ENCODE results near the gene SLF1. TPM values are rescaled to one million over a fixed set of nuclear protein-coding genes. Genes with fewer than 3 reads are reported as not detected.
A peak's percentile ranks its signal among the peaks of the same experiment; 100 is the strongest.

The SLF1 gene
- polyA plus RNA-seq, 1 donor: 9.5 TPM

DNA sequence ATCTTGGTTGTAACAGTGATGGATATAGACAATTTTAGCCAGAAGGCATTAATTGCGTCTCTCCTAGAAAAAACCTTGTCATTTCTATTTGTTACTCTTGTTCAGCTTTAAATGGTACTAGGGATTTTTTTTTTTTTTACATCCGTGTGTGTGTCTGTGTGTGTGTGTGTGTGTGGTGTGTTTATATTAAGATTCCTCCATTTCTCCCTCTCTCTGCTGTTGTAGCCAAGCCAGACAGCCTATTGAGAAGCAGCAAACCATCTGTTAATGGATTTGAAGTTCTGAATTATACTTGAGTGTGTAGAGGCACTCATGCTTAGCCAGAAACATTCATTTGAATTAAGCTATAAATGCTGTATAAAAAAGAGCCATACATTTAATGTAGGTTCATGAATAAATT lies 72.3 kb downstream of the SLF1 start:
- 100% methylated on average over 1 of the region's 2 CpGs for WGBS (ENCODE audit: insufficient coverage, low lambda C conversion rate)
- H3K27me3 ChIP-seq (ENCODE audit: control insufficient read depth, insufficient read depth, low read length): no peaks in the 10 kb centered on the region
- peaks cover 11% of the 10 kb centered on the region for H3K36me3 ChIP-seq (ENCODE audit: control insufficient read depth, insufficient read depth, low read length)
- DNase-seq: no peak
- no peaks in the 10 kb centered on the region for H3K9me3 ChIP-seq (ENCODE audit: control insufficient read depth, low read depth, low read length)
- H3K4me3 ChIP-seq (ENCODE audit: low read length): no peak overlapping the region
- H3K4me1 ChIP-seq (ENCODE audit: control insufficient read depth, insufficient read depth, low read length): no peaks in the 10 kb centered on the region
- no peak overlapping the region for H3K27ac ChIP-seq (ENCODE audit: low read length)

DNA sequence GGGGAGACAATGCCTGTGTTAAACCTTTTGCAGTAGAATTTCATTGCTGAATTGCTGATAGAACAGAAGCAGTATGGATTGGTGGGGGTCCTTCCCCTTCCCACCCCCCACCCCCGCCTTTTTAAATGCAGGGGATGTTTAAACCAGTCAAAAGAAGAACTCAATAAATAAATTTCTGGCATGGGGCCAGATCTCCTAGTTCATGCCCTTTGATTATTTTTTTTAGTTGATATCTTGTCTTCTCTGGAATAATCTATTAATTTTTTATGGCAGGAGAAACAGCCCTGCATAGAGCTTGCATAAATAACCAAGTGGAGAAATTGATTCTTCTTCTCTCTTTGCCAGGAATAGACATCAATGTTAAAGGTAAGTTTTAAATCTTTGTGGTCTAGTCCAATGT lies 72.8 kb downstream of the SLF1 start:
- no peak for DNase-seq
- no peaks in the 10 kb centered on the region for H3K9me3 ChIP-seq (ENCODE audit: control insufficient read depth, low read depth, low read length)
- H3K36me3 ChIP-seq (ENCODE audit: control insufficient read depth, insufficient read depth, low read length): peaks cover 11% of the 10 kb centered on the region
- WGBS (ENCODE audit: insufficient coverage, low lambda C conversion rate): no CpG with 5 or more reads among the region's 1 CpG
- H3K4me1 ChIP-seq (ENCODE audit: control insufficient read depth, insufficient read depth, low read length): no peaks in the 10 kb centered on the region
- no peaks in the 10 kb centered on the region for H3K27me3 ChIP-seq (ENCODE audit: control insufficient read depth, insufficient read depth, low read length)
- no peak overlapping the region for H3K27ac ChIP-seq (ENCODE audit: low read length)
- no peak overlapping the region for H3K4me3 ChIP-seq (ENCODE audit: low read length)

DNA sequence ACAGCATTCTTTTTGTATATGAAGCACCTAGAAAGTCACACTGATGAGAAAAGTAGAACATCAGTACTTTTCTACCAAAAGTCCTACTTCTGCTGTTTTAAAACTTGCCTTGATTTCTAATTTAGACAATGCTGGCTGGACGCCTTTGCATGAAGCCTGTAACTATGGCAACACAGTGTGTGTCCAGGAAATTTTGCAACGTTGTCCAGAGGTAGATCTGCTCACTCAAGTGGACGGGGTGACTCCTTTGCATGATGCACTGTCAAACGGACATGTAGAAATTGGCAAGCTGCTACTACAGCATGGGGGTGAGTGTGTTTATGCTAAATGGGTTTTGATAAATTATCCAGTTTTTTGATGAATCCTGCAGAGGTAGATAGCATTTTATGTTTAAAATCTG lies 73.5 kb downstream of the SLF1 start:
- no peak overlapping the region for H3K27ac ChIP-seq (ENCODE audit: low read length)
- H3K36me3 ChIP-seq (ENCODE audit: control insufficient read depth, insufficient read depth, low read length): peaks cover 9% of the 10 kb centered on the region
- WGBS (ENCODE audit: insufficient coverage, low lambda C conversion rate): no CpG with 5 or more reads among the region's 4 CpGs
- no peak for DNase-seq
- no peak overlapping the region for H3K4me3 ChIP-seq (ENCODE audit: low read length)
- H3K4me1 ChIP-seq (ENCODE audit: control insufficient read depth, insufficient read depth, low read length): no peaks in the 10 kb centered on the region
- no peaks in the 10 kb centered on the region for H3K9me3 ChIP-seq (ENCODE audit: control insufficient read depth, low read depth, low read length)
- no peaks in the 10 kb centered on the region for H3K27me3 ChIP-seq (ENCODE audit: control insufficient read depth, insufficient read depth, low read length)

DNA sequence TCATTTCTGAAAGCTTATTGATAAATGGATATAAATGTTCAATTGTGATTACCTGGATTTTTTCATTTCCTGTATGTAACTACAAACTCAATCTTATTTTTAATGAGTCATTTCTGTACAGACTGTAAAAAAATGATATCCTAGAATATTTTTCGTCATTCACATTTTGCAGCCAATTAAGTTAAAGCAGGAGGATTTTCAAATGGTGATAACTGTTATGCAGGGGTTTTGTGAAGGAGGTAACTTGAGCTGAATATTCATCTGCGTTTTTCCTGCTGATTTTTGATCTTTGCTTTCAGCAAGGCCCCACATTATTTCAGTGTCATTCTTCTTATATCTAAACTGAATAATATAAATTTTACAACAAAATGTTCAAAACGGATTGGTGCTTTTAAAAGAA lies 74.1 kb downstream of the SLF1 start:
- Histone ChIP-seq H3K27me3 (ENCODE audit: control insufficient read depth, insufficient read depth, low read length) (no peaks in the 10 kb centered on the region), H3K36me3 (ENCODE audit: control insufficient read depth, insufficient read depth, low read length) (peaks cover 5% of the 10 kb centered on the region), H3K4me1 (ENCODE audit: control insufficient read depth, insufficient read depth, low read length) (no peaks in the 10 kb centered on the region), H3K4me3 (ENCODE audit: low read length) (no peak overlapping the region), H3K9me3 (ENCODE audit: control insufficient read depth, low read depth, low read length) (no peaks in the 10 kb centered on the region), H3K27ac (ENCODE audit: low read length) (no peak overlapping the region)
- DNase-seq: no peak
- WGBS (ENCODE audit: insufficient coverage, low lambda C conversion rate): 88% methylated on average over 2 of the region's 3 CpGs

DNA sequence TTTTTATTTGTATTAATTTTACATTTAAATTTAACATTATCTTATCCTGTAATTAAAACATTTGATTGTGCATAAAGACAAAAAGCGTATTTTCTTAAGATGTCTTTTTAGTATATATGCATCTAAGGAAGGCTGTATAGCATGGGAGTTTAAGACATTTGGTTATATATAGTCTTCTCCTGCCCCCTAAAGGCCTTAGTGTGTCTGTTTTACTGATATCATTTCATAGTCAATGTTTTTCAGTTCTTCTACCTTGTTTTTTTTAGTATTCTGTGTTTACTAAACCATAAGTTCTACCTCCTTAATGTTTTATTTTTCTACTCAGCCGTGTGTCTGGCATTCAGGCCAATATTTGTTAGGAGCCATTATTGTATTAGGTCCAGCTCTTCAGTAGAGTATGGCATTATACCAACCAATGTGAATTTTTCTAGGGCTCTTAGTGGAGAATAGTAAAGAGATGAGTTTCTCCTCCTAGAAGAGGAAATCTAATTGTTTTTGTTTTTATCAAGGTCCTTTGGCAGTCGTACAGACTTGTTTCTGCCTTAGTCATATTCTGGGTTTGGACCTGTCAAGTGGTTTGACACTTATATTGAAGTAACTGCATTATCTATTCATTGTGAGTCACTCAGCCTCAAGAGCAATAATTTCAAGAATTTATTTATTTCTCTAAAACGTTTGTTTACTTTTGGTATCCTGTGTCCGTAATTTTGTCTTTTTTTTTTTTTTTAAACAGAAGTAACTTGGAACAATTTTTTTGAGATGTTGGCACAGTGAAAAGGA lies 74.8 kb downstream of the SLF1 start:
- Histone ChIP-seq H3K27ac (ENCODE audit: low read length) (no peak overlapping the region), H3K4me3 (ENCODE audit: low read length) (no peak overlapping the region), H3K4me1 (ENCODE audit: control insufficient read depth, insufficient read depth, low read length) (no peaks in the 10 kb centered on the region), H3K27me3 (ENCODE audit: control insufficient read depth, insufficient read depth, low read length) (no peaks in the 10 kb centered on the region), H3K36me3 (ENCODE audit: control insufficient read depth, insufficient read depth, low read length) (peaks cover 5% of the 10 kb centered on the region), H3K9me3 (ENCODE audit: control insufficient read depth, low read depth, low read length) (no peaks in the 10 kb centered on the region)
- DNase-seq: peak in 1 of 2 donors; percentile 24
- WGBS (ENCODE audit: insufficient coverage, low lambda C conversion rate): 68% methylated on average over 3 of the region's 5 CpGs

DNA sequence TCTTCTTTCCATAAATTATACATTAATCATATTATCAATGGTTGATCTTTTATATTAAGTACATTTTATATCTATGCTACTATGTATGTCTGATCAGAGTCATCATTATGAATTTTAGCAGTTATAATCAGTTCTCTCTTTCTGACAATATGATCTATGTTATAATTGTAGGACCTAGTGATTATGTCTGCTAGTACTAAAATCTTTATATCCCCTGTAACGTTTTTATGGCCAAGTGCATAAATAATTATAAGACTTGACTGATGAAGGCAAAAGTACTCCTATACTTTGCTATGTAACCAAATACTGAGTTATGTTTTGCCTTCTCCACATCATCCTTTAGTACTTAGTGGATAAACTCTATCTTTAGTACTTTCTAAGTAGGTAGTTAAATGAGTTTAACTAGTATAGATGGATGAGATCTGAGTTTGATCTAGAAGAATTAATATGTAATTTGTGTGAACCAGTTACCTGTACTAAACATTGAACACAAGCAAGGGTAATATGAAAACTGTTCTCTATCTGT lies 75.4 kb downstream of the SLF1 start:
- H3K4me3 ChIP-seq (ENCODE audit: low read length): no peak overlapping the region
- H3K9me3 ChIP-seq (ENCODE audit: control insufficient read depth, low read depth, low read length): no peaks in the 10 kb centered on the region
- DNase-seq: no peak
- H3K27ac ChIP-seq (ENCODE audit: low read length): no peak overlapping the region
- H3K36me3 ChIP-seq (ENCODE audit: control insufficient read depth, insufficient read depth, low read length): peaks cover 3% of the 10 kb centered on the region
- no peaks in the 10 kb centered on the region for H3K27me3 ChIP-seq (ENCODE audit: control insufficient read depth, insufficient read depth, low read length)
- WGBS (ENCODE audit: insufficient coverage, low lambda C conversion rate): 100% methylated on average over 1 of the region's 1 CpG
- H3K4me1 ChIP-seq (ENCODE audit: control insufficient read depth, insufficient read depth, low read length): no peaks in the 10 kb centered on the region

DNA sequence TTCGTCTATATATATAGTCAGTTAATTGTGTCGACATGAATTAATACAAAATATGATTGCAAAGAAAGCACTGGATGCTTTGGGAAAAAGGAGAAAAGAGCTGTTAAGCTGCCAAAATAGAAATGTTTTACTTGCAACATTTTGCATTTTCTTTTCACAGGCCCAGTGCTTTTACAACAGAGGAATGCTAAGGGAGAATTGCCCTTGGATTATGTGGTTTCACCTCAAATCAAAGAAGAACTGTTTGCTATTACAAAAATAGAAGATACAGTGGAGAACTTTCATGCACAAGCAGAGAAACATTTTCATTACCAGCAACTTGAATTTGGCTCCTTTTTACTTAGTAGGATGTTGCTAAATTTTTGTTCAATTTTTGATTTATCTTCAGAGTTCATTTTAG lies 76.2 kb downstream of the SLF1 start:
- no peaks in the 10 kb centered on the region for H3K9me3 ChIP-seq (ENCODE audit: control insufficient read depth, low read depth, low read length)
- no peaks in the 10 kb centered on the region for H3K27me3 ChIP-seq (ENCODE audit: control insufficient read depth, insufficient read depth, low read length)
- H3K36me3 ChIP-seq (ENCODE audit: control insufficient read depth, insufficient read depth, low read length): peaks cover 3% of the 10 kb centered on the region
- H3K4me3 ChIP-seq (ENCODE audit: low read length): no peak overlapping the region
- no peak overlapping the region for H3K27ac ChIP-seq (ENCODE audit: low read length)
- no peaks in the 10 kb centered on the region for H3K4me1 ChIP-seq (ENCODE audit: control insufficient read depth, insufficient read depth, low read length)
- whole genome bisulfite sequencing (ENCODE audit: insufficient coverage, low lambda C conversion rate): 100% methylated on average over 1 of the region's 2 CpGs
- DNase-seq: no peak

DNA sequence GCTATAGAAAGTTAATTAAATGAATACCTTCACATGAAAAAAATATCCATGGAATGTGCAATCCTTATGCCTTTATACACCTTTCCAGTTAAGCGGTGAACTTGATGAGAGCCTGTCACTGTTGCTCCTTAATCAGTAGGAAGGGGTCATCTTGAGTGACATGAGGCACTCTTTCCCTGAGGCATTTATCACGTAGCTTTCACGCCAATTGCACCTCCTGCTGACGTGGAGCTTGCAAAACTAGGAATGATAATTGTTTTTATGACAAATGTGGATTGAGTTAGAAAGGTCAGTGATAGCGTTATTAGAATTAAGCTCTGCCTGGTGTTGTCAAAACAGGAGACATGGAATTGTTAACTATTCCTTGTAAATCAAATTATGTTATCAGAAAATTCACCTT lies 79.7 kb downstream of the SLF1 start:
- peak; percentile 74 to 86 for DNase-seq
- no peaks in the 10 kb centered on the region for H3K9me3 ChIP-seq (ENCODE audit: control insufficient read depth, low read depth, low read length)
- no peak overlapping the region for H3K27ac ChIP-seq (ENCODE audit: low read length)
- no peaks in the 10 kb centered on the region for H3K4me1 ChIP-seq (ENCODE audit: control insufficient read depth, insufficient read depth, low read length)
- WGBS (ENCODE audit: insufficient coverage, low lambda C conversion rate): 100% methylated on average over 1 of the region's 5 CpGs
- H3K36me3 ChIP-seq (ENCODE audit: control insufficient read depth, insufficient read depth, low read length): peaks cover 3% of the 10 kb centered on the region
- H3K27me3 ChIP-seq (ENCODE audit: control insufficient read depth, insufficient read depth, low read length): no peaks in the 10 kb centered on the region
- H3K4me3 ChIP-seq (ENCODE audit: low read length): no peak overlapping the region

DNA sequence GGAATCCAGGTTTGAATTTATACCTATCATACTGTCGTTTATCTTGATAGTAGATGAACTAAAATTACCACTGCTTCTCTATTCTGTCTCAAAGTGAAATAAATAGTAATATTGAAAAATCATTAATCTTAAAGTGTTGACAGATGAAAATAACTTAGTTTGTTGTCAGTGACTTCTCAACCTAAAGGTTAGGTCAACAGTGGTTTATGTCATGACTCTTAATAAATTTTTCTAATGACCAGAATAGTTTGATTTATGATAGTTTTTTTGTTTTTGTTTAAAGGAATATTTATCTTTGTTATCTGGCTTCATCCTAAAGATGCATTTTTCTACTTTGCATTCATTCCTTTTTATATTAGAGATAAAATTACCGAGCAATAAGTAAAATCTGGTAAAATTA lies 81.1 kb downstream of the SLF1 start:
- 72% methylated on average over 2 of the region's 2 CpGs for WGBS (ENCODE audit: insufficient coverage, low lambda C conversion rate)
- no peaks in the 10 kb centered on the region for H3K9me3 ChIP-seq (ENCODE audit: control insufficient read depth, low read depth, low read length)
- no peak overlapping the region for H3K27ac ChIP-seq (ENCODE audit: low read length)
- H3K27me3 ChIP-seq (ENCODE audit: control insufficient read depth, insufficient read depth, low read length): no peaks in the 10 kb centered on the region
- no peak for DNase-seq
- no peak overlapping the region for H3K4me3 ChIP-seq (ENCODE audit: low read length)
- H3K36me3 ChIP-seq (ENCODE audit: control insufficient read depth, insufficient read depth, low read length): peaks cover 3% of the 10 kb centered on the region
- H3K4me1 ChIP-seq (ENCODE audit: control insufficient read depth, insufficient read depth, low read length): no peaks in the 10 kb centered on the region

DNA sequence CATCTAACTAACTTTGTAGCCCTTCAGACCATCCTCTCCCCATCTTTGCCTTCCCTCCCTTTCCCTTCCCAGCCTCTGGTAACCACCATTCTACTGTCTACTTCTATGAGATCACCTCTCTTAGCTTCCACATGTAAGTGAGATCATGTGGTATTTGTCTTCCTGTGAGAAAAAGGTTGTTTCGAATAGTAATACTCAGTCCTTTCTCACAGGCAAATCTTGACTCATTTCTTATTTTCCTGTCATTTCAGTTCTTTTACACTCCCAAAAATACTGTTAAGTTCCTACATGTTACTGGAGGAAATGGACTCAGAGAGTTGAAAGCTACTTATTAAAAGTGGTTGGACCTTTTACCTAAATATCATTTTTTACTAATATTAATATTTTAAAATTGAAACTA lies 82.1 kb downstream of the SLF1 start:
- no peaks in the 10 kb centered on the region for H3K9me3 ChIP-seq (ENCODE audit: control insufficient read depth, low read depth, low read length)
- no peaks in the 10 kb centered on the region for H3K36me3 ChIP-seq (ENCODE audit: control insufficient read depth, insufficient read depth, low read length)
- WGBS (ENCODE audit: insufficient coverage, low lambda C conversion rate): no CpG with 5 or more reads among the region's 1 CpG
- no peaks in the 10 kb centered on the region for H3K27me3 ChIP-seq (ENCODE audit: control insufficient read depth, insufficient read depth, low read length)
- no peaks in the 10 kb centered on the region for H3K4me1 ChIP-seq (ENCODE audit: control insufficient read depth, insufficient read depth, low read length)
- no peak overlapping the region for H3K27ac ChIP-seq (ENCODE audit: low read length)
- DNase-seq: no peak
- H3K4me3 ChIP-seq (ENCODE audit: low read length): no peak overlapping the region

DNA sequence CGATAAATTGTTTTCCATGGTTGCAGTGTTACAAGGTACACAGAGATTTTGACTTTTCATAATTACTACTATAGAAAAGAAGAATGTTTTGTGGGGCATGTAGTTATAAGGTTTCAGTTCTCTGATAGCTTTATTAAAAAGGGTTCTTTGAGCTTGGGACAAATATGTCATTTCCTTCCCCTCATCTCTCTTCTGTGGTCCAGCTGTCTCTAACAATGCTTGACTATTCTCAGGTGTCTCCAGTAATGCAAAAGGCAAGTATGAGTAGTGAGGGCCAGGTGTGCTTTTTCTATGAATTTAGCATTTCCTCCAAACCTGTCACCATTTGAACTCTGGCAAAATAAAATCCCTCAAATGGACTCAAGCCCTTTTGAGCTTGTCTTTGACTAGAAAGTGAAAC lies 84.3 kb downstream of the SLF1 start:
- Histone ChIP-seq H3K9me3 (ENCODE audit: control insufficient read depth, low read depth, low read length) (no peaks in the 10 kb centered on the region), H3K4me3 (ENCODE audit: low read length) (no peak overlapping the region), H3K4me1 (ENCODE audit: control insufficient read depth, insufficient read depth, low read length) (no peaks in the 10 kb centered on the region), H3K27me3 (ENCODE audit: control insufficient read depth, insufficient read depth, low read length) (no peaks in the 10 kb centered on the region), H3K27ac (ENCODE audit: low read length) (no peak overlapping the region), H3K36me3 (ENCODE audit: control insufficient read depth, insufficient read depth, low read length) (no peaks in the 10 kb centered on the region)
- WGBS (ENCODE audit: insufficient coverage, low lambda C conversion rate): no CpG with 5 or more reads among the region's 1 CpG
- no peak for DNase-seq

Measured in large intestine (tissue), 3 donors.